K562 (cell line): Measurements from ENCODE around the gene PNPLA8.

ENCODE experiments used
- PRPF4 ChIP-seq: fragments of 200-400 bp; formaldehyde crosslinking; IDR thresholded peaks from one replicate; pipeline ENCODE4 v1.6.1; 2017; ENCODE audit warnings: low read length, low read depth, mild to moderate bottlenecking; ENCODE audit not compliant: insufficient read depth, poor library complexity, severe bottlenecking
- TFE3 ChIP-seq: fragments of 450-650 bp; formaldehyde crosslinking; IDR thresholded peaks from 2 replicates; pipeline ENCODE4 v1.4.0; 2020; ENCODE audit warnings: mild to moderate bottlenecking, mixed read lengths
- ZC3H4 ChIP-seq: sonication (generic); formaldehyde crosslinking; IDR thresholded peaks from 2 replicates; pipeline ENCODE4 v1.9.0; 2021; ENCODE audit warnings: missing genetic modification reagents, borderline replicate concordance

- TF ChIP-seq TFE3 (no peak), ZC3H4 (no peak), PRPF4 (no peak)
These were observed 2.3 kb upstream of the PNPLA8 start for GRCh38 chr7:108528183-108528712.
